GM23248 (cell line): Measurements from ENCODE around the gene GEMIN7. TPM values are rescaled to one million over a fixed set of nuclear protein-coding genes. Genes with fewer than 3 reads are reported as not detected.

ENCODE experiments used
- DNase-seq: peaks from one replicate; pipeline ENCODE4 v3.0.0-alpha.2; 2015
- H2AFZ ChIP-seq: fragments of 200-600 bp; sonication (generic); 2 replicates; pipeline ENCODE4 v1.6.1; 2016; ENCODE audit warnings: antibody characterized with exemption
- H3F3A ChIP-seq: fragments of 200-600 bp; sonication (generic); 2 replicates; pipeline ENCODE4 v1.6.1; 2016; ENCODE audit warnings: mild to moderate bottlenecking, antibody characterized with exemption, mixed run types; ENCODE audit not compliant: insufficient read depth
- H3K27ac ChIP-seq: fragments of 200-600 bp; sonication (generic); 2 replicates; pipeline ENCODE4 v1.5.1; 2016; ENCODE audit warnings: mild to moderate bottlenecking
- H3K27me3 ChIP-seq: fragments of 200-600 bp; sonication (generic); replicated peaks from 2 replicates; pipeline ENCODE4 v1.6.1; 2016; ENCODE audit warnings: mild to moderate bottlenecking; ENCODE audit not compliant: insufficient read depth
- H3K36me3 ChIP-seq: fragments of 200-600 bp; sonication (generic); 2 replicates; pipeline ENCODE4 v1.6.1; 2016; ENCODE audit warnings: low read depth, mild to moderate bottlenecking
- H3K4me1 ChIP-seq: fragments of 200-600 bp; sonication (generic); 2 replicates; pipeline ENCODE4 v1.6.1; 2016; ENCODE audit warnings: mild to moderate bottlenecking; ENCODE audit not compliant: insufficient read depth
- H3K4me2 ChIP-seq: fragments of 200-600 bp; sonication (generic); one replicate; pipeline ENCODE4 v1.6.1; 2016; ENCODE audit warnings: mild to moderate bottlenecking; ENCODE audit not compliant: unreplicated experiment
- H3K4me3 ChIP-seq: fragments of 200-600 bp; sonication (generic); 2 replicates; pipeline ENCODE4 v1.5.1; 2016; ENCODE audit warnings: mild to moderate bottlenecking
- H3K79me2 ChIP-seq: fragments of 200-600 bp; sonication (generic); 2 replicates; pipeline ENCODE4 v1.6.1; 2016; ENCODE audit warnings: mild to moderate bottlenecking; ENCODE audit not compliant: insufficient read depth
- H3K9ac ChIP-seq: fragments of 200-600 bp; sonication (generic); 2 replicates; pipeline ENCODE4 v1.6.1; 2016; ENCODE audit warnings: mild to moderate bottlenecking
- H3K9me2 ChIP-seq: fragments of 200-600 bp; sonication (generic); 2 replicates; pipeline ENCODE4 v1.6.1; 2016; ENCODE audit warnings: mixed run types, mild to moderate bottlenecking, moderate library complexity; ENCODE audit not compliant: insufficient read depth
- H3K9me3 ChIP-seq: fragments of 200-600 bp; sonication (generic); one replicate; pipeline ENCODE4 v1.6.1; 2017; ENCODE audit warnings: low read depth
- H4K20me1 ChIP-seq: fragments of 200-600 bp; sonication (generic); 2 replicates; pipeline ENCODE4 v1.6.0; 2016; ENCODE audit not compliant: insufficient read depth
- EZH2 ChIP-seq: fragments of 200-600 bp; sonication (generic); IDR thresholded peaks from 2 replicates; pipeline ENCODE4 v1.6.1; 2018; ENCODE audit warnings: antibody characterized with exemption, mild to moderate bottlenecking; ENCODE audit not compliant: insufficient read depth, poor library complexity, severe bottlenecking
- EZH2phosphoT487 ChIP-seq: fragments of 200-600 bp; sonication (generic); IDR thresholded peaks from 2 replicates; pipeline ENCODE4 v1.6.1; 2018; ENCODE audit warnings: antibody characterized with exemption, moderate library complexity, mild to moderate bottlenecking, low read depth; ENCODE audit not compliant: insufficient read depth
- WGBS, 2 experiments: methylation state at CpG; one replicate each; pipeline ENCODE4 v1.1.6; 2015 to 2017; ENCODE audit warnings: low lambda C conversion rate in 2 of 2, low coverage in 1 of 2; ENCODE audit errors: missing lambda C conversion rate in 2 of 2; 5-methylcytosine and 5-hydroxymethylcytosine counted together
- in situ Hi-C: fragments of 300-500 bp; cut with MboI; formaldehyde crosslinking; loops from 2 replicates; pipeline ENCODE4 v1.15.0; 2020
- polyA plus RNA-seq: library from polyadenylated mRNA; unstranded; fragments of >200 nt; fragmentation: Nextera tagmentation; extraction: Ambion mirVana; gene quantifications from 2 replicates; pipeline ENCODE4 v1.2.1, GENCODE V29; 2016
- total RNA-seq: library from RNA; depleted of rRNA; stranded (reverse); fragments of >200 nt; shearing (Covaris generic); gene quantifications from 2 replicates; pipeline ENCODE4 v1.2.3, GENCODE V29; 2014

GEMIN7 gene
- total and polyA plus RNA-seq, 2 experiments from 2014 or later, result 25.3 to 48.4 TPM

- no peaks in the 10 kb centered on the region for H3K27me3 ChIP-seq
- H3K9ac ChIP-seq, result no peak overlapping the region
- no peak for TF ChIP-seq EZH2phosphoT487
- TF ChIP-seq EZH2, result no peak
- no peak overlapping the region for H3K4me3 ChIP-seq
- no peaks in the 10 kb centered on the region for H3F3A ChIP-seq
- no peaks in the 10 kb centered on the region for H3K4me1 ChIP-seq
- in situ Hi-C loops, result no loop called here
- H3K9me3 ChIP-seq, result no peaks in the 10 kb centered on the region
- DNase-seq, result no peak
- no peak overlapping the region for H2AFZ ChIP-seq
- H3K36me3 ChIP-seq, result no peaks in the 10 kb centered on the region
- WGBS, 2 experiments, result 94 to 96% methylated on average over 17 of the region's 17 CpGs
- H3K79me2 ChIP-seq, result peaks cover 40% of the 10 kb centered on the region
- no peak overlapping the region for H3K27ac ChIP-seq
- H3K9me2 ChIP-seq, result no peaks in the 10 kb centered on the region
- no peak overlapping the region for H3K4me2 ChIP-seq
- no peaks in the 10 kb centered on the region for H4K20me1 ChIP-seq
Measured at GRCh38 chr19:45137179-45137761, 58.2 kb downstream of the GEMIN7 start.

- Histone ChIP-seq H3K9me3 (no peaks in the 10 kb centered on the region), H3K27me3 (no peaks in the 10 kb centered on the region), H3K4me2 (no peak overlapping the region), H4K20me1 (no peaks in the 10 kb centered on the region), H3K79me2 (peaks cover 31% of the 10 kb centered on the region), H3K4me3 (no peak overlapping the region), H3K9ac (no peak overlapping the region), H2AFZ (no peak overlapping the region), H3K27ac (no peak overlapping the region), H3K36me3 (no peaks in the 10 kb centered on the region), H3K9me2 (no peaks in the 10 kb centered on the region), H3F3A (no peaks in the 10 kb centered on the region), H3K4me1 (no peaks in the 10 kb centered on the region)
- DNase-seq, result no peak
- TF ChIP-seq EZH2, result no peak
- in situ Hi-C loops, result no loop called here
- 84 to 88% methylated on average over 9 to 11 of the region's 11 CpGs for WGBS, 2 experiments
Measured at GRCh38 chr19:45138303-45138751, 59.3 kb downstream of the GEMIN7 start.

- no peak overlapping the region for H3K27ac ChIP-seq
- 94% methylated on average over 22 of the region's 24 CpGs for WGBS, 2 experiments
- DNase-seq, result no peak
- no peaks in the 10 kb centered on the region for H3K9me3 ChIP-seq
- no peaks in the 10 kb centered on the region for H3K4me1 ChIP-seq
- no peaks in the 10 kb centered on the region for H3K9me2 ChIP-seq
- no peak overlapping the region for H3K4me3 ChIP-seq
- no peak overlapping the region for H3K4me2 ChIP-seq
- H4K20me1 ChIP-seq, result no peaks in the 10 kb centered on the region
- H3K79me2 ChIP-seq, result peaks cover 22% of the 10 kb centered on the region
- no peaks in the 10 kb centered on the region for H3K36me3 ChIP-seq
- H2AFZ ChIP-seq, result no peak overlapping the region
- in situ Hi-C loops, result no loop called here
- TF ChIP-seq EZH2, result no peak
- no peak for TF ChIP-seq EZH2phosphoT487
- no peaks in the 10 kb centered on the region for H3F3A ChIP-seq
- H3K27me3 ChIP-seq, result no peaks in the 10 kb centered on the region
- no peak overlapping the region for H3K9ac ChIP-seq
Measured at GRCh38 chr19:45139286-45140143, 60.5 kb downstream of the GEMIN7 start.

- Histone ChIP-seq H3K4me1 (no peaks in the 10 kb centered on the region), H3K9me3 (no peaks in the 10 kb centered on the region), H3F3A (no peaks in the 10 kb centered on the region), H3K9me2 (no peaks in the 10 kb centered on the region), H4K20me1 (no peaks in the 10 kb centered on the region), H3K79me2 (peaks cover 17% of the 10 kb centered on the region), H2AFZ (no peak overlapping the region), H3K4me2 (no peak overlapping the region), H3K4me3 (no peak overlapping the region), H3K36me3 (no peaks in the 10 kb centered on the region), H3K9ac (no peak overlapping the region), H3K27ac (no peak overlapping the region), H3K27me3 (no peaks in the 10 kb centered on the region)
- DNase-seq, result no peak
- in situ Hi-C loops, result no loop called here
- 99 to 100% methylated on average over 8 of the region's 8 CpGs for WGBS, 2 experiments
- TF ChIP-seq EZH2phosphoT487 (no peak), EZH2 (no peak)
Measured at GRCh38 chr19:45140144-45140503, 61.1 kb downstream of the GEMIN7 start.
